G401 (cell line): ENCODE measurements around the gene RACGAP1. TPM values are rescaled to one million over a fixed set of nuclear protein-coding genes. Genes with fewer than 3 reads are reported as not detected.
A peak's percentile ranks its signal among the peaks of the same experiment; 100 is the strongest.

Experiments
- DNase-seq: peaks from one replicate; pipeline ENCODE4 v3.0.0-alpha.2; 2015; ENCODE audit warnings: low spot score
- in situ Hi-C: cut with HindIII; loops from 2 replicates; pipeline ENCODE4 v1.10.0; 2016; ENCODE audit warnings: low sequenced_read_pairs, mixed read lengths
- total RNA-seq: library from RNA; depleted of rRNA; stranded (reverse); fragments of >200 nt; shearing (Covaris generic); gene quantifications from 2 replicates; pipeline ENCODE4 v1.2.3, GENCODE V29; 2014

RACGAP1 gene
- total RNA-seq, 1 experiment from 2014 or later, result 125 TPM

- peak; percentile 34 for DNase-seq
- in situ Hi-C loops, result no loop called here
Observed at GRCh38 chr12:49962861-49963765, 62.2 kb downstream of the RACGAP1 start.

GRCh38 chr12:49961993-49962764 is 63.1 kb downstream of the RACGAP1 start:
- in situ Hi-C loops, result no loop called here
- DNase-seq, result no peak

DNA sequence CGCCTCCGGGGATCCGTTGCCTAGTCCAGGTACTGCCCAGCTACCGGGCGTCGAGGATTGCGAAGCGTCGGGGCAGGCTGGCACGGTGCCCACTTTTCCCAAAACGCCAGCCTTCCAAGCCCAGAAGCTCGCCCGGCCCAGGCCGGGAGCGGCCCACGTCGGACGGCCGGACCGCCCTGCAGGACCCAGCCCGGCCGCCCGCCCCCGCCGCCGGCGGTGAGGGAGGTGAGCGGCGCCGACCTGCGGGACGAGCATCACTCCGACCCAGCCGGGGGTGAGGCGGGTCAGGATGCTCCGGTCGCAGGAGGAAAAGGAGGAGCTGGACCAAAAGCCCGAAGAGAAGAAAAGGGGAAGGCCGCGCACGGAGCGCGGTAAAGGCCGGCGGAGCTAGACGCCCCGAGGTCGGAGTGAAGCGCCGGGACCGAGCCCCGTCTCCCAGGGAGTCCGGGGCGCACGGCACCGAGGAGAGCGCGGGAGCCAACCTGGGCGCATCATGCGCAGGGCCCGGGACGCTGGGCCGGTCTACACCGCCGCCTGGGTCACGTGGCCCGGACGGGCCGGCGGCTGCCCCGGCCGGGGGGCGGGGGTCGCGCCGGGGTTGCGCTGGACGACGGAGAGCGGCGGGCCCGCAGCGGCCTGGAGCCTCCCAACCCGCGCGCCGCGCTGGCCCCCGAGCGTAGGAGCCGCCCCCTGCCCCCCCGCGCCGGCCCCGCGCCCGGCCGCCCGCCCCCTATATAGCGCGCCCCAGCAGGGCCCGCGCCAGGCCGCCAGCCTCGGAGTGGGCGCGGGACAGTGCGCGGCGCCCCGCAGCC is 64.0 kb downstream of the RACGAP1 start, which contains the start of gene AQP5:
Gene AQP5 (plus strand): TSS at position 762 of the 812 bp plus-strand sequence. CDS start 146 bp downstream, outside the sequence.
- in situ Hi-C loops, result no loop called here
- no peak for DNase-seq

- no peak for DNase-seq
- in situ Hi-C loops, result no loop called here
Observed at GRCh38 chr12:49960474-49961110, 64.7 kb downstream of the RACGAP1 start.

DNA sequence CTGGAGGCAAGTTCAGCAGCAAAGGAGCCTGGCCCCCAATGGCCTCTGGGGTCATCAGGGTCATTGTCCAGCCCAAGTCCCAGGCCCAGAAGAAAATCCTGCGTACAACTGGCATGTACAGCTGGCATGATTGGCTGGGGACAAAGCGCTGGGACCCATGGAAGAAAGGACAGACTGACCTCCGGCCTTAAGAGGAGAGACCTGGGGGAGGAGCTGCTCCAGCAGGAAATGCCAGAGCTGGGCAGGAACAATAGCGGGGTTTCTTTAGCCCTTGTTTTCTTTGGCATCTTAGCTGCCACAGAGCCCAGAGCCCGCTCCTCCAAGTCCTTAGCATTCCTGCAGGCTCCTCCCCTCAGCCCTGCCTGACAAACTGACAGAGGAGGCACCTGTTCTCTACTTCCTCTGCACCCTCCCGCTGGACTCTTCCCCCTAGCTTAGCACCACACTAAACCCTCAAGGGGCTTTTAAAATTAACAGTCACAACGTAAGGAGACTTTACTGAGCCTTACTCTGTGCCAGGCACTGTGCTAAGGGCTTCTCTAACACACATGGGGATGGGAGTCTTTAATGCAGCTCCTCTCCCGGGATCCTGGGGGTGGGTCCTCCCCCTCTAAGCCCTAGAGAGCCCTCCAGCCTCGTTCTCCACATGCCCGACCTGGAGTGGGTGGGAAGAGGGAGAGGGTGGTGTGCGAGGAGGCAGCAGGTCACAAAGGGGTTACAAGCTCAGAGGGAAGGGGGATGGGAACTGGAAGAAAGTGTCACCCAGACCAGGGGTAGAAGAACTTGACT is 65.4 kb downstream of the RACGAP1 start:
- DNase-seq, result no peak
- in situ Hi-C loops, result no loop called here

DNA sequence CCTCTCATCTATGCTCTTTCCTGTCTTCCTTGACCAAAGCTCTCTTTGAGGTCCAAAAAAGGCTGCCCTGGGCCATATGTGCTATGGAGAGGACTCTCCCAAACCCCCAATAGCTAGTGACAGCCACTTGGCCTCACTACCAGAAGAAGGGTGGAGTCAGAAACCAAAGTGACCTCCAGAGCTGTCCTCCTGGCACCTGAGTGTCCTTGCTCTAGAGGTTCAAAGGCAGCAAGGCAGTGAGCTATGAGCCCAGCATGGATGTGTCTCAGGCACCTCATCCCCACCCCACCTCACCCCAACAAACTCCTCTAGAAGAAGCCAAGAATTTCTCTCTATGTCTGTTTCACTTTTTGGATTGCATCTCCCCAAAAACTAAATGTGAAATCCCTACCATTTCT is 67.7 kb downstream of the RACGAP1 start:
- in situ Hi-C loops, result no loop called here

GRCh38 chr12:49956663-49957569 is 68.4 kb downstream of the RACGAP1 start:
- DNase-seq, result no peak
- in situ Hi-C loops, result no loop called here

More for the DNA sequence above, 67.7 kb downstream of the RACGAP1 start:
- no peak for DNase-seq

GRCh38 chr12:49955899-49956662 is 69.2 kb downstream of the RACGAP1 start:
- peak; percentile 14 for DNase-seq
- in situ Hi-C loops, result no loop called here

DNA sequence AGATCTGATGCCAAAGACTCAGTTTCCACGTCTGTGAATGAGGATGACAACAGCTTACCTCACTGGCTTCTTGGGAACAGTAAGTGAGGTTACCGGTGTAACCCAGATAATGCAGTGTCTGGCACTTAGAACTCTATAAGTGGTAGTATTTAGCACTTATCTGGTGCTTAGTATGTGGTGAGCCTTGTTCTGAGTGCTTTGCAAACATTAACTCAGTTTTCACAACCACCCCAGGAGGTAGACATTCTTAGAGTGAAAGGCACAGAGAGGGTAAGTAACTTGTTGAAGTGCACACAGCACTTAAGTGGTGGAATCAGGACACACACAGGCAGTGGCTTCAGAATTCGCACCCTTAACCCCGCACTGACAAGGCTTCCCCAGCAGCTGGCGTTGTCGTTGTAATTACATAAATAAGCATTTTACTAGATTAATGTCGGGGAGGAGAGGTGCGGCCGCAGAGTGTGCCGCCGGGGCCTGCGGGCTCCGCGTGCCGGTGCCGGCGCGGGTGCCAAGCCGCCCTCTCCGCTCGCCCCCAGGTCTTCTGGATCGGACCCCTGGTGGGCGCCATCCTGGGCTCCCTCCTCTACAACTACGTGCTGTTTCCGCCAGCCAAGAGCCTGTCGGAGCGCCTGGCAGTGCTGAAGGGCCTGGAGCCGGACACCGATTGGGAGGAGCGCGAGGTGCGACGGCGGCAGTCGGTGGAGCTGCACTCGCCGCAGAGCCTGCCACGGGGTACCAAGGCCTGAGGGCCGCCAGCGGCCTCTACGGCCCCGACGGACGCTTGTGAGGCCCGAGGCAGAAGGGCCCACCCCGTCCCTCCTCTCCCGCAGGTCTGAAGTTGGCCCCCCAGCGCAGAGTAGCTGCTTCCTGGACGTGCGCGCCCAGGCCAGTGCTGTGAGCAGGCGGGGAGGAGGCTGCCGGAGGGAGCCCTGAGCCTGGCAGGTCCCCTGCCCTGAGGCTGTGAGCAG is 70.1 kb downstream of the RACGAP1 start:
- DNase-seq, result no peak
- in situ Hi-C loops, result no loop called here

DNA sequence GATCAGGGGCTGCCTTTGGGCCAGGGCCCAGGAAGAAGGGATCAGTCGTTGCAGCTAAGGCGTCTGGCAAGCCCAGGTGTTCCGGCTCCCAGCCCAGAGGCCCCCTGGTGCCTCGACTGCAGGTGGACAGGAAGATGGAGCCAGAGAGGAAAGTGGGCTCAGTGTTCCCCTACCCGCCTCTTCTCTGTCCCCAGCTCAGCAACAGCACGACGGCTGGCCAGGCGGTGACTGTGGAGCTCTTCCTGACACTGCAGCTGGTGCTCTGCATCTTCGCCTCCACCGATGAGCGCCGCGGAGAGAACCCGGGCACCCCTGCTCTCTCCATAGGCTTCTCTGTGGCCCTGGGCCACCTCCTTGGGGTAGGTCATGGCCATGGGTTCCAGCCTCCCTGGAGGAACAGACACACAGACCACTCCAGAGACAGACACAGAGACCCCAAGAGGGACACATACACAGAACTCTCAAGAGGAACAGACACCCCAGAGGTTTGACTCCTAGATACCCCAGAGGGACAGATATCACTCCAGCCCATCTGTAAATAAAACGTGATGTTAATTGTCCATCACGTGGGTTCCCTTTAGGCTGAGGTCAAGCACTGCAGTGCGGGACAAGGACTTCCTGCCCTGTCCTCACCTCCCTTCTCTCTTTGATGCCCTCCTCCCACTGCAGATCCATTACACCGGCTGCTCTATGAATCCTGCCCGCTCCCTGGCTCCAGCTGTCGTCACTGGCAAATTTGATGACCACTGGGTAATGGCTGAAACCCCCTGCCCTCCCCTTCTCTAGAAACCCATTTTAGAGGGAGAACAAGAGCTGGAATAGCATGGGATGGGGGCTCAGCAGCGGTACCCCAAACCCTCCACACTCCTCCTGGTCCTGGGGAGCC is 71.1 kb downstream of the RACGAP1 start:
- no peak for DNase-seq
- in situ Hi-C loops, result no loop called here

DNA sequence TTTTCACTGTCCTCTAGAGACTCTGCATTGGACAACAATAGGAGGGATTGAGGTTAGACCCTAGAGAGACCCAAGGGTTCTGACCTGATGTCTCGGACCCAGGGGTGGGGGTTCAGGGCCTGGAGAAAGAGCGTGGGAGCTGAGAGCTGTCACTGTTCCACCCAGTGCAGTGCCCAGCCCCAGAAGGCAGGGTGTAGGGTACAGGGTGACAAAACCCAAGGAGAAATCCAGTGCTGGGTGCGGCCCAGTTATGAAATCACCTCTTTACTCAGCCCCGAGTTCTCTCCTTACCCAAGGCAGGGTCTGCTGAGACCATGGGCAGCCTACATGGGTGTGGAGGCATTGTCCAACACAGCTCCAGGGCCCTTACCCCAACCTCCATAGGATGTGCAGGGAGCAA is 72.1 kb downstream of the RACGAP1 start:
- in situ Hi-C loops, result no loop called here

DNA sequence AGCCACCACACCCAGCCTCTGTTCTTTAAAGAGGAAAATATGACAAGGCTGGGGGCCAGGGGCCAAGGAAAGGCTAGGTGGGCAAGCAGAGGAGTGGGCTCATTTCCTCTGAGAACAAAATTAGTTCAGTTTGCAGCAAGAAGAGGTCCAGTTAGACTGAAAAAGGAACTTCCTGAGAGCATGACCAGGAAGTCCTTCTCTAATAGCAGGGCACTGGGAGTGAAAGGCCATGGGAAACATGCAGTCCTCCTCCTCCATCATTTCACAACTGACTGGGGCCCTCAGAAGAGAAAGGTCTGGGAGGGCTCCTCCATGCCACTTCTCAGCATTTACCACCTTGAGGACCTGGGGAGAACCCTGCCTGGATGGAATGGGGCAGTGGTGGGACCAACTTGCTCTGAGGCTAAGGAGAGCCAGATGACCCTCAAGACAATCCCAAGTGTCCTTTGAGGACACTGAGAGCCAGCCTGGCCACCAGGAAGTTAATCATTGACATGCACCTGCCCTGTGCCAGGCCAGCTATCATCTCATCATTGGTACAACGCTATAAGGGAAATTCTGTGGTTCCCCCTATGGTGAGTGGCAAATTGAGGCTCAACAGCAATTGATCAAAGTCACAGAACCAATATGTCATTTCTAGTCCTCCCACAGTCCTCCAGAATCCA is 72.8 kb downstream of the RACGAP1 start:
- DNase-seq, result no peak
- in situ Hi-C loops, result no loop called here

More for the DNA sequence above, 72.1 kb downstream of the RACGAP1 start:
- DNase-seq, result no peak

- no peak for DNase-seq
- in situ Hi-C loops, result no loop called here
Observed at GRCh38 chr12:49951411-49952240, 73.7 kb downstream of the RACGAP1 start.
